HL-60/S4 (cell line): Measurements from ENCODE around the gene CHMP4A.

Source experiments
- in situ Hi-C: fragments of 300-500 bp; cut with MboI; formaldehyde crosslinking; loops from 2 replicates; pipeline ENCODE4 v1.14.3; 2022; ENCODE audit warnings: low sequenced_read_pairs

CHMP4A gene

GRCh38 chr14:24196071-24197055, 16.9 kb downstream of the CHMP4A start:
- in situ Hi-C loops, result no loop called here

- in situ Hi-C loops, result no loop called here
Measured at GRCh38 chr14:24195186-24196070, 17.9 kb downstream of the CHMP4A start, which contains the start of gene TM9SF1. Gene TM9SF1, minus strand, starts transcription at chr14:24195441. Its CDS starts 422 bp downstream, at chr14:24195019.

GRCh38 chr14:24194873-24195185, 18.5 kb downstream of the CHMP4A start:
- in situ Hi-C loops, result no loop called here

GRCh38 chr14:24194186-24194872, 19.0 kb downstream of the CHMP4A start:
- in situ Hi-C loops, result no loop called here

- in situ Hi-C loops, result no loop called here
Measured at GRCh38 chr14:24192933-24193332, 20.4 kb downstream of the CHMP4A start.

GRCh38 chr14:24190416-24190815, 22.9 kb downstream of the CHMP4A start:
- in situ Hi-C loops, result no loop called here

GRCh38 chr14:24189460-24189859, 23.8 kb downstream of the CHMP4A start:
- in situ Hi-C loops, result no loop called here

GRCh38 chr14:24189059-24189375, 24.3 kb downstream of the CHMP4A start:
- in situ Hi-C loops, result no loop called here

- in situ Hi-C loops, result no loop called here
Measured at GRCh38 chr14:24188251-24189058, 24.8 kb downstream of the CHMP4A start, which contains the start of gene IPO4. Gene IPO4, minus strand, starts transcription at chr14:24188816. Its CDS starts 29 bp downstream, at chr14:24188787.

- in situ Hi-C loops, result no loop called here
Measured at GRCh38 chr14:24187539-24187915, 25.8 kb downstream of the CHMP4A start.

GRCh38 chr14:24186831-24187538, 26.3 kb downstream of the CHMP4A start:
- in situ Hi-C loops, result no loop called here

GRCh38 chr14:24185741-24186140, 27.5 kb downstream of the CHMP4A start:
- in situ Hi-C loops, result no loop called here

GRCh38 chr14:24185026-24185425, 28.3 kb downstream of the CHMP4A start:
- in situ Hi-C loops, result no loop called here

GRCh38 chr14:24184104-24184970, 29.0 kb downstream of the CHMP4A start:
- in situ Hi-C loops, result no loop called here

- in situ Hi-C loops, result no loop called here
Measured at GRCh38 chr14:24183014-24183481, 30.2 kb downstream of the CHMP4A start.

GRCh38 chr14:24182110-24182882, 31.0 kb downstream of the CHMP4A start:
- in situ Hi-C loops, result no loop called here

GRCh38 chr14:24181371-24182077, 31.8 kb downstream of the CHMP4A start:
- in situ Hi-C loops, result no loop called here
